ENCODE results near the gene RNF208.
A peak's percentile ranks its signal among the peaks of the same experiment; 100 is the strongest.

RNF208 gene

DNA sequence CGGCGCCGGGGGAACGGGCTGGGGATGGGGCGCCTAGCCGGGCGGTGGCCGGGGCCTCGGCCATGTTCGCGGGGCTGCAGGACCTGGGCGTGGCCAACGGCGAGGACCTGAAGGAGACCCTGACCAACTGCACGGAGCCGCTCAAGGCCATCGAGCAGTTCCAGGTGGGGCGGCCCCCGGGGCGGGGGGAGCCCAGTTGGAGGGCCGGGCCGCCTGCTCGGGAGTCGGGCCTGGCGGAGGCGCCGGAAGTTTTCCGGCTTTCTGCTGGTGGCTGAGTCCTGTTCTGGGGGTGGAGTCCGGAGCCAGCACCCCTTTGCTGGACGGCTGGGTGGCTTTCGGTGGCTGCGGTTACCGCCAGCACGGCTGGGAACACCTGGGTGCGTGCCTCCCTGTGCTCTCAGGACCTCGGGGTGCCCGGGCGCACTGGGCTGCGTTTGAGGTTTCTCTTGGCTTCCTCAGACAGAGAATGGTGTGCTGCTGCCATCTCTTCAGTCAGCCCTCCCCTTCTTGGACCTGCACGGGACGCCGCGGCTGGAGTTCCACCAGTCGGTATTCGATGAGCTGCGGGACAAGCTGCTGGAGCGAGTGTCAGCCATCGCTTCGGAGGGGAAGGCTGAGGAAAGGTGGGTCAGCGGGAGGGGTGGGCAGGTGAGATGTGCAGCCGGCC lies 33.5 kb upstream of the RNF208 start:
- Histone ChIP-seq H3K27ac (ENCODE audit: extremely low read depth, low read depth, low read length) (peak overlapping the region; percentile 81), H3K4me1 (ENCODE audit: control insufficient read depth, insufficient read depth, low read length) (peaks cover 5% of the 10 kb centered on the region; the same call in 1 of the 2 replicates), H3K4me3 (ENCODE audit: low read depth, low read length) (peak overlapping the region; percentile 89), H3K9me3 (ENCODE audit: control insufficient read depth, insufficient read depth, low read depth, low read length) (no peaks in the 10 kb centered on the region), H3K36me3 (ENCODE audit: control insufficient read depth in 2 of 2, insufficient read depth in 1 of 2, low read length in 2 of 2) (peaks cover 9 to 20% of the 10 kb centered on the region in 2 experiments)
- ChIA-PET CTCF (interaction anchor here (0.6 to 5.2 kb wide), 12 partner anchors 9 to 887 kb away, joined by 3 to 45 read pairs (median 5); partner anchors contain the start of gene TUBB4B), POLR2A (interaction anchor here (0.6 to 9.1 kb wide), 11 partner anchors 12 to 188 kb away, joined by 3 to 336 read pairs (median 6); partner anchors contain the start of genes EXD3, MAN1B1, NOXA1 and TUBB4B)
- TF ChIP-seq, protein P1, sequence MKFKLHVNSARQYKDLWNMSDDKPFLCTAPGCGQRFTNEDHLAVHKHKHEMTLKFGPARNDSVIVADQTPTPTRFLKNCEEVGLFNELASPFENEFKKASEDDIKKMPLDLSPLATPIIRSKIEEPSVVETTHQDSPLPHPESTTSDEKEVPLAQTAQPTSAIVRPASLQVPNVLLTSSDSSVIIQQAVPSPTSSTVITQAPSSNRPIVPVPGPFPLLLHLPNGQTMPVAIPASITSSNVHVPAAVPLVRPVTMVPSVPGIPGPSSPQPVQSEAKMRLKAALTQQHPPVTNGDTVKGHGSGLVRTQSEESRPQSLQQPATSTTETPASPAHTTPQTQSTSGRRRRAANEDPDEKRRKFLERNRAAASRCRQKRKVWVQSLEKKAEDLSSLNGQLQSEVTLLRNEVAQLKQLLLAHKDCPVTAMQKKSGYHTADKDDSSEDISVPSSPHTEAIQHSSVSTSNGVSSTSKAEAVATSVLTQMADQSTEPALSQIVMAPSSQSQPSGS (tag by site-specific recombination; IDR thresholded peaks at IDR 0.05; ENCODE audit: low read depth) = no peak
- TF ChIP-seq REPIN1 (tag by site-specific recombination; IDR thresholded peaks at IDR 0.05; ENCODE audit: low read depth) = no peak
- no peak for TF ChIP-seq ZSCAN30 (tag by site-specific recombination; IDR thresholded peaks at IDR 0.05)
- TF ChIP-seq KLF8 (tag by site-specific recombination; IDR thresholded peaks at IDR 0.05) = peak; percentile 49; the same call in 1 of the 2 replicates
- no peak for TF ChIP-seq OVOL3 (tag by site-specific recombination; IDR thresholded peaks at IDR 0.05)
- TF ChIP-seq ZBTB17 (tag by site-specific recombination; IDR thresholded peaks at IDR 0.05) = peak; percentile 38; the same call in 1 of the 2 replicates
- TF ChIP-seq YY1 (tag by site-specific recombination; IDR thresholded peaks at IDR 0.05) = 0 out of 2 replicates have a peak, but pooled peaks have one; percentile 2
- TF ChIP-seq WT1 (tag by site-specific recombination; IDR thresholded peaks at IDR 0.05) = 0 out of 2 replicates have a peak, but pooled peaks have one; percentile 19
- TF ChIP-seq ZNF791 (tag by site-specific recombination; IDR thresholded peaks at IDR 0.05) = no peak
- TF ChIP-seq ZBTB20 (tag by site-specific recombination; IDR thresholded peaks at IDR 0.05) = no peak
- TF ChIP-seq ZBTB1 (tag by site-specific recombination; IDR thresholded peaks at IDR 0.05) = peak; percentile 85; the same call in 1 of the 2 replicates
- 0 out of 2 replicates have a peak, but pooled peaks have one; percentile 18 for TF ChIP-seq KLF9 (tag by site-specific recombination; IDR thresholded peaks at IDR 0.05; ENCODE audit: low read depth)
- no peak for TF ChIP-seq ZNF623 (tag by site-specific recombination; IDR thresholded peaks at IDR 0.05)
- TF ChIP-seq SP2 (tag by site-specific recombination; IDR thresholded peaks at IDR 0.05) = peak; percentile 43
- no peak for TF ChIP-seq ZNF677 (tag by site-specific recombination; IDR thresholded peaks at IDR 0.05)
- TF ChIP-seq ZNF561 (tag by site-specific recombination; IDR thresholded peaks at IDR 0.05; ENCODE audit: borderline replicate concordance) = no peak
- no peak for TF ChIP-seq KLF10 (tag by site-specific recombination; IDR thresholded peaks at IDR 0.05)
- TF ChIP-seq ZNF121 (tag by site-specific recombination; IDR thresholded peaks at IDR 0.05) = no peak
- no peak for TF ChIP-seq ZNF580 (tag by site-specific recombination; IDR thresholded peaks at IDR 0.05)
- no peak for TF ChIP-seq ZSCAN16 (tag by site-specific recombination; IDR thresholded peaks at IDR 0.05)
- TF ChIP-seq ZNF18 (tag by site-specific recombination; IDR thresholded peaks at IDR 0.05) = no peak
- TF ChIP-seq ZNF132 (tag by site-specific recombination; IDR thresholded peaks at IDR 0.05; ENCODE audit: borderline replicate concordance) = no peak
- TF ChIP-seq ZNF37A (tag by site-specific recombination; IDR thresholded peaks at IDR 0.05) = no peak
- TF ChIP-seq, protein P2, sequence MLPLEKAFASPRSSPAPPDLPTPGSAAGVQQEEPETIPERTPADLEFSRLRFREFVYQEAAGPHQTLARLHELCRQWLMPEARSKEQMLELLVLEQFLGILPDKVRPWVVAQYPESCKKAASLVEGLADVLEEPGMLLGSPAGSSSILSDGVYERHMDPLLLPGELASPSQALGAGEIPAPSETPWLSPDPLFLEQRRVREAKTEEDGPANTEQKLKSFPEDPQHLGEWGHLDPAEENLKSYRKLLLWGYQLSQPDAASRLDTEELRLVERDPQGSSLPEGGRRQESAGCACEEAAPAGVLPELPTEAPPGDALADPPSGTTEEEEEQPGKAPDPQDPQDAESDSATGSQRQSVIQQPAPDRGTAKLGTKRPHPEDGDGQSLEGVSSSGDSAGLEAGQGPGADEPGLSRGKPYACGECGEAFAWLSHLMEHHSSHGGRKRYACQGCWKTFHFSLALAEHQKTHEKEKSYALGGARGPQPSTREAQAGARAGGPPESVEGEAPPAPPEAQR (tag by site-specific recombination; IDR thresholded peaks at IDR 0.05) = no peak
- no peak for TF ChIP-seq ZNF76 (tag by site-specific recombination; IDR thresholded peaks at IDR 0.05; ENCODE audit: borderline replicate concordance, low read depth)
- no peak for TF ChIP-seq BCL11A (tag by site-specific recombination; IDR thresholded peaks at IDR 0.05; ENCODE audit: low read depth)
- no peak for TF ChIP-seq IKZF3 (tag by site-specific recombination; IDR thresholded peaks at IDR 0.05)
- TF ChIP-seq GLI2 (tag by site-specific recombination; IDR thresholded peaks at IDR 0.05; ENCODE audit: borderline replicate concordance, low read depth) = no peak
- TF ChIP-seq GLIS1 (tag by site-specific recombination; IDR thresholded peaks at IDR 0.05) = peak; percentile 39; the same call in 1 of the 2 replicates
- TF ChIP-seq ZNF48 (tag by site-specific recombination; IDR thresholded peaks at IDR 0.05) = no peak
- no peak for TF ChIP-seq SP7 (tag by site-specific recombination; IDR thresholded peaks at IDR 0.05)
- TF ChIP-seq ZNF488 (tag by site-specific recombination; IDR thresholded peaks at IDR 0.05) = no peak
- no peak for TF ChIP-seq ZFP69B (tag by site-specific recombination; IDR thresholded peaks at IDR 0.05)
- peak; percentile 63 for TF ChIP-seq GLIS2 (tag by site-specific recombination; IDR thresholded peaks at IDR 0.05)
- peak; percentile 56; the same call in 1 of the 2 replicates for TF ChIP-seq ZNF600 (tag by site-specific recombination; IDR thresholded peaks at IDR 0.05)

Data from HEK293 (cell line).